DMS114 treated with DMSO at 0.1 percent for 48 hours (cell line): ENCODE measurements around the gene RAPGEF3.

Experiments
- DNase-seq: peaks from one replicate; lab custom pipeline; 2025; ENCODE audit not compliant: unreplicated experiment; lab: John Stamatoyannopoulos, UW

The RAPGEF3 gene

GRCh38 chr12:47705229-47705565, 53.5 kb downstream of the RAPGEF3 start:
- no peak for DNase-seq

- no peak for DNase-seq
Observed at GRCh38 chr12:47704719-47705118, 54.0 kb downstream of the RAPGEF3 start.

- DNase-seq, result no peak
Observed at GRCh38 chr12:47700263-47700662, 58.4 kb downstream of the RAPGEF3 start.

- no peak for DNase-seq
Observed at GRCh38 chr12:47698631-47699030, 60.0 kb downstream of the RAPGEF3 start.

- DNase-seq, result no peak
Observed at GRCh38 chr12:47698055-47698454, 60.6 kb downstream of the RAPGEF3 start.

- DNase-seq, result no peak
Observed at GRCh38 chr12:47689215-47689614, 69.5 kb downstream of the RAPGEF3 start.

GRCh38 chr12:47687636-47688035, 71.0 kb downstream of the RAPGEF3 start:
- no peak for DNase-seq

GRCh38 chr12:47686645-47687240, 71.9 kb downstream of the RAPGEF3 start:
- DNase-seq, result peak; percentile 51
